Stimulated activated CD4-positive, alpha-beta T cell treated with anti-CD3 and anti-CD28 coated beads, Interleukin-1b, Interleukin-23, amount 100 ng/mL, for 1 hour (primary cell): ENCODE results near the gene NF2.
"Not testable (repeated sequence)": the region's sequence is repeated elsewhere in the genome, so short reads cannot be mapped to it uniquely, and the experiment has no call there.

Experiments
- DNase-seq, 2 donors: peaks; one replicate each; pipeline ENCODE4 v3.0.0-alpha.2; 2020; ENCODE audit warnings: low read depth in 2 of 2

Gene NF2

DNA sequence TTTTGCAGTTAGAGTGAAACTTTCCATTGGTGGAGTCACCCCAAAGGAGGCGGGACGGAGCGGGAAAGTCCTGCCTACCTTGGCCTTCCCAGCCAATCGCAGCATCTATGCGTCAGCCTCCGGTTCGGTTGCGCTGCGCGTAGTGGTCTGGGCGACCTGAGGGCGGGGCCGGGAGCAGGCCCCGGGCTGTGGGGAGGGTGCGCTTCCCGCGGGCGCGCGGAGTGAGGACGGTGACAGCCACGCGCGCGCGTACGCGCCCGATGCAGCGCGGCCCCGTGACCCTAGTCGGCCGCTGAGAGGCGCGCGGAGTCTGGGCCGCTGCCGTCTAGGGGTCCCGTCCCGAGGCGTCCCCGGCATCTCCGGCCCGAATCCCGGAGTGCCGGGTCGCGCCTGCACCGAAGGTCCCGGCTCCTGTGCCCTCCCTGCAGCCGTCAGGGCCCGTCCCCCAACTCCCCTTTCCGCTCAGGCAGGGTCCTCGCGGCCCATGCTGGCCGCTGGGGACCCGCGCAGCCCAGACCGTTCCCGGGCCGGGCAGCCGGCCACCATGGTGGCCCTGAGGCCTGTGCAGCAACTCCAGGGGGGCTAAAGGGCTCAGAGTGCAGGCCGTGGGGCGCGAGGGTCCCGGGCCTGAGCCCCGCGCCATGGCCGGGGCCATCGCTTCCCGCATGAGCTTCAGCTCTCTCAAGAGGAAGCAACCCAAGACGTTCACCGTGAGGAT lies at the start of gene NF2:
Gene NF2, plus strand, starts transcription at position 276 of the 718 bp plus-strand sequence. Its CDS starts 366 bp downstream, at position 642.
- DNase-seq: peak; percentile 86 to 95

DNA sequence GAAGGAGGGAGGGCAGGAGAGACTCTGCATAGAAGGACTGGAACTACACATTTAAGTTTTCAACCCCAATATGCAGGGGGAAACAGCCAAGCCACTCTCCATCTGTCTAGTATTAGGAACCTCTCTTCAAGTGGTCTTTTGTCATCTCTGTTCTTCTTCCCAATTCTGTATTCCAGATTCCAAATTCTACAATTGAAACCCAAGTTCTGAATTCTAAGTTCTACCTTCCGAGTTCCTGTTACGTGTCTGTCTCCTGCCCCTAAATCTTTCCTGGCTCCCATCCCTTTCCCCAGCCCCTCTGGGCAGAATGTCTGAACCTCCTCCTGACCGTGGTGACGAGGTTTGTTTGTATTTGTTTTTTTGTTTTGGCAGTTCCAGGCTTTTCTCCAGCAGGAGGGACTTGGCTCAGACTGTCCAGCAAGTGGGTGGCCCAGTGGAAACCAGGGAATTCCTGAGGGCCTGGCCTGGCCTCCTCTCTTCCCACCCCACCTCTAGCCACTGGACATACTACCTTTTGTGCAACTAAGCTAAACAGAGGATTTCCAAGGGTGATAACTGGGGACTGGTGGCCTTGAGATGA lies 48.3 kb upstream of the NF2 start:
- DNase-seq: no peak

DNA sequence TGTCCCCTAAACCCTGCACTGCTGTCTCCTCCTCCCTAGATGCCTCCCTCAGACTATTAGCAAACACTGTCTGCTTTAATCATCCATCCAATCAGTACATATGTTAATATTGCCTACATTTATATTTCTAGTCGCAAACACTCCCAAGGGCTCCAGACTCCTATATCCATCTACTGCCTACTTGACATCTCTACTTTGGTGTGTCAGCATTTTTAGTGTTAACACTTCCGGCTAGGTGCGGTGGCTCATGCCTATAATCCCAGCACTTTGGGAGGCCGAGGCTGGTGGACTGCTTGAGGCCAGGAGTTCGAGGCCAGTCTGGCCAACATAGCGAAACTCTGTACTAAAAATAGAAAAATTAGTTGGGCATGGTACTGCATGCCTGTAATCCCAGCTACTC lies 44.4 kb upstream of the NF2 start:
- no peak for DNase-seq

DNA sequence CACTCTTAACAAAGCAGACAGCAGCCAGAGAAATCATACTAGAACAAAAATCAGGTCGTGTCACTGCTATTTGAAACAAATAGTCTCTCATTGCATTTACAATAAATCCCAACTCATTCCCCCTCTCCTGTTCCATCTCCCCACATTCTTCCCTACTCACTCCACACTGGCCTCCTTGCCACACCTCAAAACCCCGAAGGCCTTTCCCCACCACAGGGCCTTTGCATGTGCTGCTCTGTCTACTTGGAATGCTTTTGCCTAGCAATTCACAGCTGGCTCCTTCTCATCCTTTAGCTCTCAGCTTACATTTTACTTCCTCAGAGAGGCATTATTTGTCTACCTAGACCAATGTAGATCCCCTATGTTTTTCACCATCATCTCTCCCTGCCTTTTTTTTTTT lies 43.6 kb upstream of the NF2 start:
- DNase-seq: no peak

DNA sequence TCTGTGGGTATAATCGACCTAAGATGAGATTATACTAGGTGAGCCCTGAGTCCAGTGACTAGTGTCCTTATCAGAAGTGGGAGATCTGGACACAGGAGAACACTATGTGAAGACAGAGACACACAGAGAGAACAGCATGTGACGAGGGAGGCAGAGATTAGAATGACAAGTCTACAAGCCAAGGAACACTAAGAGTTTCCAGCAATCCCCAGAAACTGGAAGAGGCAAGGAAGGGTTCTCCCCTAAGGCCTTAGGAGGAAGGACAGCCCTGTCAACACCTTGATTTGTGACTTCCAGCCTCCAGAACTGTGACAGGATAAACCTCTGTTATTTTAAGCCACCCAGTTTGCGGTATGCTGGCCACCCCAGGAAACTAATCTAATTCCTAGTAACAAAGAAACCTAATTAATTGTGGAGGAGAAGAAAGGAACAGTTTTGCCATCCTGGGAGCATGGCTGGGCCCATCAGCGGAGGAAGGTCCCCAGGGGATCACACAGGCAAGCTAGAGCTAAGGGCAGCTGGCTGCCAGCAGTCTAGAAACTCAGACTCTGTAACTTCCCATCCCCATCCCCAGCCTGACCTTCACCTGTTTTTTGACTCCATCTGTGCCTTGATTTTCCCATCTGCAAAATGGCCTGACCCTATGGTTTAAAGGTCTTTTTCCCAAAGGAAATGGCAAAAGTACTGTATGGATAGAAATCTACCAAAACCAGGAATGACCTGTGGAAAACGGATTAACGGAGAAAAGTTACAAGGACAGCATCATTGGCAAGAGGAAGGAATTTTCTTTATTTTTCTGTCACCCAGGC lies 39.6 kb upstream of the NF2 start:
- no peak for DNase-seq

DNA sequence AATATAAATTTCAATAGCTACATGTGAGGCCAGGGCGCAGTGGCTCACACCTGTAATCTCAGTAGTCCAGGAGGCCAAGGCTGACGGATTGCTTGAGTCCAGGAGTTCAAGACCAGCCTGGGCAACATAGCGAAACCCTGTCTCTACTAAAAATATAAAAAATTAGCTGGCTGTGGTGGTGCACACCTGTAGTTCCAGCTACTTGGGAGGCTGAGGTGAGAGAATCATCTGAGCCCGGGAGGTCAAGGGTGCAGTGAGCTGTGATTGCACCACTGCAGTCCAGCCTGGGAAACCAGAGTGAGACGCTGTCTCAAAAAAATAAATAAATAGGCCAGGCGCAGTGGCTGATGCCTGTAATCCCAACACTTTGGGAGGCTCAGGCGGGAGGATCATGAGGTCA lies 36.9 kb upstream of the NF2 start:
- not testable (repeated sequence) for DNase-seq

DNA sequence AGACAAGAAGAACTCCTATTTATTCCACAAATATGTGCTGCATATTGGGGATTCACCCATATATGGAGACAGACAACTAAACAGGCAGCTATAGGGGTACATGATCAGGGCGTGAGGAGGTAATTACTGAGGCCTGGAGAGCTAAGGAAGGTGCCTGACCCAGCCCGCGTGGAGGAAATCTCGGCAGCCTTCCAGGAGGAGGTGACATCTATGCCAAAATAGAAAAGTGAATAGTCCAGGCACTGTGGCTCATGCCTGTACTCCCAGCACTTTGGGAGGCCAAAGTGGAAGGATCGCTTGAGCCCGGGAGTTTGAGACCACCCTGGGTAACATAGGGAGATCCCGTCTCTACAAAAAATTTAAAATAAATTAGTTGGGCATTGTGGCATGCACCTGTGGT lies 36.1 kb upstream of the NF2 start:
- DNase-seq: no peak

DNA sequence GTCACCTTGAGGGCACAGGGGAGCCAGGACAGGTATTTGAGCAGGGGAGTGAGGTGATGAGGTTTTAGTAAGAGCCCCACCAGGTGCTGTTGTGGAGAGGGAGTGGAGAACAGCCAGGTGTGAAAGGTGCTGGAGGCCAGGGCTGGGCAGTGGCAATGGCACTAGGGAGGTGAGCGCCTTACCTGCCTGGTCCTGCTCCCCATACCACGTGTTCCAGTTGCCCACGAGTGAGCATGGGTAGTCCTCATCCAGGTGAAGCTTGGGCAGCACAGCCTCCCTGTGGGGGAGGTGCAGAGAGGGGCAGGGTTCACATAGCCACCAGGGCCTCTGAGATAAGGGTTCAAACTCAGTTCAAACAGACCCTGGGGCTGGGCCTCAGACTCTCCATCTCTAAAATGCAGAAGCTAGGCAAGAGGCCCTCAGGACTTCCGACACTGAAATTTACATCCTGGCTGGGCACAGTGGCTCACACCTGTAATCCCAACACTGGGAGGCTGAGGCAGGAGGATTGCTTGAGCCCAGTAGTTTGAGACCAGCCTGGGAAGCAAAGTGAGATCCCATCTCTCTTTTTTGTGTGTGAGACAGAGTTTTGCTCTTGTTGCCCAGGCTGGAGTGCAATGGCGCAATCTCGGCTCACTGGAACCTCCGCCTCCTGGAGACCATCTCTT lies 34.3 kb upstream of the NF2 start:
- DNase-seq: no peak

DNA sequence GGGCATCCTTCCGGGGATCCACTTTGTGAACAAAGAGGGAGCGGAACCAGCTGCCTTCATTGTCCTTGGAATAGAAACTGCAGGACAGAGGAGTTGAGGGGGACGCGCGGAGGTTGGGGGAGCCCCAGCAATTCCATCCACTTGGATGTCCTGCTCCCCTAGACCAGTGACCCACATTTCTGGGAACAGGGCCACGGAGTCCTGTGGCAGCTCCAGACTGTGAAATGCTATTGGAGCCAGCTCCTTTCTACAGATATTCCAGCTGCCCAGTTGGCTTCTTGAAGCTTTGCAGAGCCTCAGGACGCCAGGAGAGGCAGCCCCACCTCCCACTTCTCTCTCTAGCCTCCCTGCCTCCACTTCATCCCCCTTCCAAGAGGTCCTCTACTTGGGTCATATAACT lies 33.0 kb upstream of the NF2 start:
- DNase-seq: no peak

DNA sequence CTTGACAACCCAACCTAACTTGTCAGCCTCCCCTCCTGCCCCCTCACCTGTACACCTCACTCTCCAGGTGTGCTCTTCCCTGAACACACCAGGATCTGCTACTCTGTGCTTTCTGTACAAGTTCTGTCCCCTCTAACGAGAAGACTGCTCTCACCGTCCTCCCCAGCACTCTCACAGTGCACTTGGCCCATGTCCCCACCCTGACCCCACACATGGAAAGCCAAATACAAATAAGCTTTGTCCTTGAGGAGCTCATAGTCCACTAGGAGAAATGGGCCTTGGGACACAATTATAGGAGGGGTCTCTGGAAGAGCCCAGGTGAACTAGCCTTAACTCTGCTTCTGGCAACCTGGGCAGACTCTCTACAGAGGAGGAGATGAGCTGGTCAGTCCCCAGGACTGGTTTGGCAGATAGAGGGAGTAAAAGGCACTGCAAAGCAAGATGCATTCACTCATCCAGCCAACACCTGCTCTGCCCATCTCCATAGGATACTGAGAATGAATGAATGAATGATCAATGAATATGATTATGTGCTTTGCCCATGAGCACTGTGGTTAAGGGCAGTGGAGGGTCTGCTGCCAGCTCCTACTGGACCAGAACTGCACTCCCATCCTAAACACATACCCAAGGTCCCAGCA lies 32.4 kb upstream of the NF2 start:
- no peak for DNase-seq

DNA sequence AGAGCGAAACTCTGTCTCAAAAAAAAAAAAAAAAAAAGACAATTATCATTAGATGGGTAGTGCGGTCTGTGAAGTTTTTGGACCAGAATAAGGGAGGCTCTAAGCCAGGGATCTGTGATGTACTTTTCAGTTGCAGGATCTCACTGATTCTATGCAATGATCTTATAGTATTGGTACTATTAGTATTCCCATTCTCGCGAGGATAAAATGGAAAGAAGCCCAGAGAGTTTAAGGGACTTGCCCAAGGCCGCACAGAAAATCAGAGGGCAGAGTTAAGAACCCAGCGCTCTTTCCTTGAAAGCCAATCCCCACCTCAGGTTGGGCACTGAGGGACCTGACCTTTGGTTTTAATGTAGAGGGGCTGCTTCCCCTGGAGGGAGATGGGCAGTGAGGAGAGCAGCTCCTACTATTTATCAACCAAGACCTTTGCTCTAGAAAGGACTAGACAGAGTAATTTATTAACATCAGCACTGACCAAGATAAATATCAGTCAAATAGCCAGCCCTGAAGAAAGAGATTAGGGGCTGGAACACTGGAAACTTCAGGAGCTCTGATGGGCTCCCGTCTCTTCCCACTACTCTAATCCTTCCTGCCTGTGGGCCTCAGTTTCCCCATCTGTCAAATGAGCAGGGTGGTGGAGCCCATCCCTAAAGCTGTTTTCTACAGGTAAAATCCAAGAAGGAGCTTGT lies 28.5 kb upstream of the NF2 start:
- no peak for DNase-seq

DNA sequence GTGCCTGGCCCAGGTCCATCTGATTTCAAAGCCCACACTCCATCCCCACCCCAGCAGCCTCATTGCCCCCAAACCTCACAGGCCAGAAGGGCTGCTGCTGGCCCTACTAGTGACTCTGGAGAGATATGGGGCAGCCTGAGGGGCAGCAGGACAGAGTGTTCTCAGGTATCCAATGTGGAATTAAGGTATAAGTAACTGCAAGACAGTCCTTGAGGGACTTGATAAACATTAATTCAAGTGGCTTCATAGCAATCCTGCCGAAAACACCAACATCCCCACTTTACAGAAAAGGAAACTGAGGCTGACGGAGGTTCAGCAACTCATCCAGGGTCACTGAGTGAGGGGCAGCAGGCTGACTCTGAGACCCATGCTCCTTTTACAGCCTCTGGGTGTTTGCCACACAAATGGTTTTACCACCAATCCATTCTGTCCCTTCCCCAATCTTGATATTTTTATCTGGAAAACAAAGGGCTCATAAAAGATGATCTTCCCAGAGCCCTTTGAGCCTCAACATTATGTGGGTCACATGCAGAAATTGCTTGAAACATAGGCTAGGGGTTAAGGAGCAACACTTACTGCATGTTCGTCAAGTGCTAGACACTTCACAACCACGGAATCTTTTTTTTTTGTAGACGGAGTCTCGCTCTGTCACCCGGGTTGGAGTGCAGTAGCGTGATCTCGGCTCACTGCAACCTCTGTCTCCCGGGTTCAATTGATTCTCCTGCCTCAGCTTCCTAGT lies 24.8 kb upstream of the NF2 start:
- DNase-seq: no peak

DNA sequence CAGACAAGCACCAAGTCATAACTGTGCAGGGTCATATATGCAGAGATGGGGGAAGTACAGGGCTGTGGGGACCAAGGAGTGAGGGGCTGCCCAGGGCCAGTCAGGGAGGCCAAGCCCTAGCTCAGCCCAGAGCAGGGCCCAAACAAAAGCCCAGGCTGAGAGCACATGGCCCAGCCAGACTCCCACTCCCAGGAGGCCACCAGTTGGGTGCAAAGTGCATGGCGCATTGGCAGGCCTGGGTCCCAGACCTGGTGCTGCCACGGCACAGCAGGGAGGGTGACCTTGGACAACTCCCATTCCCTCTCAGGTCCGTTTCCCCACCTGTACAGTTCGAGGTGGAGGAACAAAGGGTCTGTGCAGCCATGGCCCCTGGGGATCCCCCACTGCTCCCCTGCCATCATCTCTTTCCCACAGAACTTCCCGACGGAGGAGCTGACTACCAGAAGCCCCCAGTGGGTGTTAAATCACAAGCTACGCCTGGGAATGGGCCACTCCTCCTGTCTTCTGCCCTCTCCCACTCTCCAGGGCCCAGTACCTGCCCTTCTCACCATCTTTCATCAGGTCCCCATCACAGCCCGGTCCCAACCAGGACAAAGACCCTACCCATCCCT lies 23.1 kb upstream of the NF2 start:
- no peak for DNase-seq

DNA sequence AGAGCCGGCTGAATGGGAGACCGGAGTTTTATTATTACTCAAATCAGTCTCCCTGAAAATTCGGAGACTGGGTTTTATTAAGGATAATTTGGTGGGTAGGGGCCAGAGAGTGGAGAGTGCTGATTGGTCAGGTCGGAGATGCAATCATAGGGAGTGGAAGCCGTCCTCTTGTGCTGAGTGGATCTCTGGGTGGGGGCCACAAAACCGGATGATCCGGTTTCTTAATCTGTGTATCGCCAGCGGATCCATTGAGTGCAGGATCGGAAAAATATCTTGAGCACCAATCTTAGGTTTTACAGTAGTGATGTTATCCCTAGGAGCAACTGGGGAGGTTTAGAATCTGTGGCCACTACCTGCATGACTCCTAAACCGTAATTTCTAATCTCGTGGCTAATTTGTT lies 21.6 kb upstream of the NF2 start:
- DNase-seq: no peak

DNA sequence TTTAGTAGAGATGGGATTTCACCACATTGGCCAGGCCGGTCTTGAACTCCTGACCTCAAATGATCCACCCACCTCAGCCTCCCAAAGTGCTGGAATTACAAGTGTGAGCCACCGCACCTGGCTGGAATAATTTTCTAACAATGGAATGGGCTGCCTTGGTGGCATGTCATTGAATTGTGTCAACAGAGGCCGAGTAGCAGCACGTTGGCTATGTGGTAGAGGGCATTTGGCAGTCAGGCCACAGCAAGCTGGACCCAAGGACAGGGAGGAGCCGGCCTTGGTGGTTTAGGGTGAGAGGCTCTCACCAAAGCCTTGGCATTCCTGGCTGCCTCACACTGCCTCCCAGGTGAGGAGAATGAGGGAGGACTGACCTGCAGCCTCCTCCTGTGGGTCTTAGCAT lies 18.5 kb upstream of the NF2 start:
- no peak for DNase-seq

DNA sequence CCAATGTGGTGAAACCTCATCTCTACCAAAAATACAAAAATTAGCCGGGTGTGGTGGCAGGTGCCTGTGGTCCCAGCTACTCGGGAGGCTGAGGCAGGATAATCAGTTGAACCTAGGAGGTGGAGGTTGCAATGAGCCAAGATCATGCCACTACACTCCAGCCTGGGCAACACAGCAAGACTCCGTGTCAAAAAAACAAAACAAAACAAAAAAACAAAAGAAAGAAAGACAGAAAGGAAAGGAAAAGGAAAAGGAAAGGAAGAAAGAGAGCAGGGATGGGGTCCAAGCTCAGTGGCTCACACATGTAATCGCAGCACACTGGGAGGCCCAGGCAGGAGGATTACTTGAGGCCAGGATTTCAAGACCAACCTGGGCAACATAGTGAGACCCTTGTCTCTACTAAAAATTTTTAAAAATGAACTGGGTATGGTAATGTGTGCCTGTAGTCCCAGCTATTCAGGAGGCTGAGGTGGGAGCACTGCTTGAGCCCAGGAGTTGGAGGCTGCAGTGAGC lies 17.2 kb upstream of the NF2 start:
- DNase-seq: not testable (repeated sequence)

DNA sequence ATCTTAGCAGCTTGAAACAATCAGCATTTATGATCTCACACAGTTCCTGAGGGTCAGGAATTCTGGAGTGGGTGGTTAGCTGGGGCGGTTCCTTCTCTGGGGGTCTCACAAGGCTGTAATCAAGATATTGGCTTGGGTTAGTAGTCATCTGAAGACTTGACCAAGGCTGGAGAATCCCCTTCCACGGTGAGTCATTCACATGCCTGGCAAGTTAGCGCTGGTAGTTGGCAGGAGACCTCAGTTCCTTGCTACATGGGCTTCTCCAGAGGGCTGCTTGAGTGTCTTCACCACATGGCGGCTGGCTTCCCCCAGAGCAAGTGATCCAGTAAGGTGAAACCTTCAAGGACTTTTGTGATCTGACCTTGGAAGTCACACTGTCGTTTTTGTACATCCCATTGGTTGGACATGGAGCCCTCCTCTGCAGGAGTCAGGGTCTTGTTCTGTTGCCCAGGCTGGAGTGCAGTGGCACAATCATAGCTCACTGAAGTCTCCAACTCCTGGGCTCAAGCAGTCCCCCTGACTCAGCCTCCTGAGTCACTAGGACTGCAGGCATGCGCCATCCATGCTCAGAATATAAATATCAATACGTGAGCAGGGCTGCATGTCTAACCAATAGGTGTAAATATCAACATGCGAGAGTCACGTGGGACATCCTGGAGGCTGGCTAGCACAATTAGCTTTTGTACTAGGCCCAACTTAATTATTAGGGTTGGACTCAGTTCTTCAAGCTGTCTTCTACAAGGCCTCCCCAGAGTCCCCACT lies 15.3 kb upstream of the NF2 start:
- DNase-seq: no peak

DNA sequence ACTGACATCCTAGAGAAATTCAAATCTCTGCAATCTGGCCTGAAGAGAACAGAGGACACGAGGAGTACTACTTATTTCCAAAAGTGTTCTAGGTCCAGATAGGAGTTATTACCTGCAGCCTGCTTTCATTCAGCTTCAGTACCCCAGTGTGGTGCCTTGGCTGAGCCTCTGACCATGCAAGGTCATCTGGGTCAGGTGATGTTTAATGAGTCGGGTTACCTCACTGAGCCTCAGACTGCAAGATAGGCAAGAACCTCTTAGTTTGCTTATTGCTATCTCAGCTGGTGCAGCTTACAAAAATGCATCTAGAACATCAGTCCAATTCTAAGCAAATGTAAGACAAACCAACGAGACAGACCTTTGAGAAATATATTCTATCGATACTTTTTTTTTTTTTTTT lies 9.5 kb upstream of the NF2 start:
- DNase-seq: no peak

DNA sequence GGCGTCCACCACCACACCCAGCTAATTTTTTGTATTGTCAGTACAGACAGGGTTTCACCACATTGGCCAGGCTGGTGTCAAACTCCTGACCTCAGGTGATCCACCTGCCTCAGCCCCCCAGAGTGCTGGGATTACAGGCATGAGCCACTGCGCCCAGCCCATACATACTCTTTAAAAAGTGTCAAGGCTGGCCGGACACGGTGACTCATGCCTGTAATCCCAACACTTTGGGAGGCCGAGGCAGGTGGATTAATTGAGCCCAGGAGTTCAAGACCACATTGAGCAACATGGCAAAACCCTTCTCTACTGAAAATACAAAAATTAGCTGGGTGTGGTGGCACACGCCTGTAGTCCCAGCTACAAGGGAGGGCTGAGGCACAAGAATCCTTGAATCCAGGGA lies 9.0 kb upstream of the NF2 start:
- not testable (repeated sequence) for DNase-seq
